ENCODE data around the gene MAN2A2.

The MAN2A2 gene

GRCh38 chr15:90960298-90961091 lies 57.4 kb downstream of the MAN2A2 start:
- Histone ChIP-seq H3K9me3 (ENCODE audit: control insufficient read depth in 1 of 2, low read length in 2 of 2) (no peaks in the 10 kb centered on the region), H3K36me3 (ENCODE audit: control insufficient read depth in 1 of 2, insufficient read depth in 2 of 2, low read length in 2 of 2) (peaks cover 22 to 41% of the 10 kb centered on the region in 2 donors), H3K9ac (ENCODE audit: low read depth in 1 of 2, low read length in 2 of 2) (no peak overlapping the region), H3K4me3 (ENCODE audit: low read depth in 1 of 2, low read length in 2 of 2) (no peak overlapping the region), H3K4me1 (ENCODE audit: control insufficient read depth in 1 of 2, insufficient read depth in 2 of 2, low read length in 2 of 2) (peaks cover 17 to 18% of the 10 kb centered on the region in 2 donors), H3K27ac (ENCODE audit: low read depth, low read length) (no peak overlapping the region), H3K27me3 (ENCODE audit: control insufficient read depth in 1 of 2, insufficient read depth in 2 of 2, low read length in 2 of 2) (no peaks in the 10 kb centered on the region)

GRCh38 chr15:90962021-90962420 lies 58.9 kb downstream of the MAN2A2 start:
- H3K9ac ChIP-seq (ENCODE audit: low read depth in 1 of 2, low read length in 2 of 2), result no peak overlapping the region
- peaks cover 24 to 53% of the 10 kb centered on the region in 2 donors for H3K36me3 ChIP-seq (ENCODE audit: control insufficient read depth in 1 of 2, insufficient read depth in 2 of 2, low read length in 2 of 2)
- H3K9me3 ChIP-seq (ENCODE audit: control insufficient read depth in 1 of 2, low read length in 2 of 2), result no peaks in the 10 kb centered on the region
- H3K4me1 ChIP-seq (ENCODE audit: control insufficient read depth in 1 of 2, insufficient read depth in 2 of 2, low read length in 2 of 2), result peaks cover 9% of the 10 kb centered on the region in 2 donors
- no peak overlapping the region for H3K4me3 ChIP-seq (ENCODE audit: low read depth in 1 of 2, low read length in 2 of 2)
- H3K27ac ChIP-seq (ENCODE audit: low read depth, low read length), result no peak overlapping the region
- no peaks in the 10 kb centered on the region for H3K27me3 ChIP-seq (ENCODE audit: control insufficient read depth in 1 of 2, insufficient read depth in 2 of 2, low read length in 2 of 2)

- no peak overlapping the region for H3K27ac ChIP-seq (ENCODE audit: low read depth, low read length)
- no peak overlapping the region for H3K4me3 ChIP-seq (ENCODE audit: low read depth in 1 of 2, low read length in 2 of 2)
- H3K4me1 ChIP-seq (ENCODE audit: control insufficient read depth in 1 of 2, insufficient read depth in 2 of 2, low read length in 2 of 2), result no peaks in the 10 kb centered on the region
- peaks cover 24 to 75% of the 10 kb centered on the region in 2 donors for H3K36me3 ChIP-seq (ENCODE audit: control insufficient read depth in 1 of 2, insufficient read depth in 2 of 2, low read length in 2 of 2)
- H3K27me3 ChIP-seq (ENCODE audit: control insufficient read depth in 1 of 2, insufficient read depth in 2 of 2, low read length in 2 of 2), result no peaks in the 10 kb centered on the region
- H3K9ac ChIP-seq (ENCODE audit: low read depth in 1 of 2, low read length in 2 of 2), result no peak overlapping the region
- no peaks in the 10 kb centered on the region for H3K9me3 ChIP-seq (ENCODE audit: control insufficient read depth in 1 of 2, low read length in 2 of 2)
Measured at GRCh38 chr15:90966262-90966661, 63.2 kb downstream of the MAN2A2 start.

- peaks cover 15 to 65% of the 10 kb centered on the region in 2 donors for H3K36me3 ChIP-seq (ENCODE audit: control insufficient read depth in 1 of 2, insufficient read depth in 2 of 2, low read length in 2 of 2)
Measured at GRCh38 chr15:90967206-90967605, 64.1 kb downstream of the MAN2A2 start.

GRCh38 chr15:90968434-90968833 lies 65.3 kb downstream of the MAN2A2 start:
- Histone ChIP-seq H3K9ac (ENCODE audit: low read depth in 1 of 2, low read length in 2 of 2) (no peak overlapping the region), H3K4me3 (ENCODE audit: low read depth in 1 of 2, low read length in 2 of 2) (no peak overlapping the region), H3K9me3 (ENCODE audit: control insufficient read depth in 1 of 2, low read length in 2 of 2) (no peaks in the 10 kb centered on the region), H3K27ac (ENCODE audit: low read depth, low read length) (no peak overlapping the region), H3K4me1 (ENCODE audit: control insufficient read depth in 1 of 2, insufficient read depth in 2 of 2, low read length in 2 of 2) (no peaks in the 10 kb centered on the region), H3K36me3 (ENCODE audit: control insufficient read depth in 1 of 2, insufficient read depth in 2 of 2, low read length in 2 of 2) (peaks cover 12 to 64% of the 10 kb centered on the region in 2 donors), H3K27me3 (ENCODE audit: control insufficient read depth in 1 of 2, insufficient read depth in 2 of 2, low read length in 2 of 2) (no peaks in the 10 kb centered on the region)

More at GRCh38 chr15:90967206-90967605, 64.1 kb downstream of the MAN2A2 start:
- Histone ChIP-seq H3K4me3 (ENCODE audit: low read depth in 1 of 2, low read length in 2 of 2) (no peak overlapping the region), H3K27ac (ENCODE audit: low read depth, low read length) (no peak overlapping the region), H3K9ac (ENCODE audit: low read depth in 1 of 2, low read length in 2 of 2) (no peak overlapping the region), H3K9me3 (ENCODE audit: control insufficient read depth in 1 of 2, low read length in 2 of 2) (no peaks in the 10 kb centered on the region), H3K4me1 (ENCODE audit: control insufficient read depth in 1 of 2, insufficient read depth in 2 of 2, low read length in 2 of 2) (no peaks in the 10 kb centered on the region), H3K27me3 (ENCODE audit: control insufficient read depth in 1 of 2, insufficient read depth in 2 of 2, low read length in 2 of 2) (no peaks in the 10 kb centered on the region)

GRCh38 chr15:90970274-90970673 lies 67.2 kb downstream of the MAN2A2 start:
- no peak overlapping the region for H3K27ac ChIP-seq (ENCODE audit: low read depth, low read length)
- H3K9ac ChIP-seq (ENCODE audit: low read depth in 1 of 2, low read length in 2 of 2), result no peak overlapping the region
- no peaks in the 10 kb centered on the region for H3K9me3 ChIP-seq (ENCODE audit: control insufficient read depth in 1 of 2, low read length in 2 of 2)
- peaks cover 12 to 65% of the 10 kb centered on the region in 2 donors for H3K36me3 ChIP-seq (ENCODE audit: control insufficient read depth in 1 of 2, insufficient read depth in 2 of 2, low read length in 2 of 2)
- H3K4me1 ChIP-seq (ENCODE audit: control insufficient read depth in 1 of 2, insufficient read depth in 2 of 2, low read length in 2 of 2), result no peaks in the 10 kb centered on the region
- H3K27me3 ChIP-seq (ENCODE audit: control insufficient read depth in 1 of 2, insufficient read depth in 2 of 2, low read length in 2 of 2), result no peaks in the 10 kb centered on the region
- no peak overlapping the region for H3K4me3 ChIP-seq (ENCODE audit: low read depth in 1 of 2, low read length in 2 of 2)

- Histone ChIP-seq H3K9me3 (ENCODE audit: control insufficient read depth in 1 of 2, low read length in 2 of 2) (no peaks in the 10 kb centered on the region), H3K27ac (ENCODE audit: low read depth, low read length) (no peak overlapping the region), H3K9ac (ENCODE audit: low read depth in 1 of 2, low read length in 2 of 2) (no peak overlapping the region), H3K4me3 (ENCODE audit: low read depth in 1 of 2, low read length in 2 of 2) (no peak overlapping the region), H3K4me1 (ENCODE audit: control insufficient read depth in 1 of 2, insufficient read depth in 2 of 2, low read length in 2 of 2) (no peaks in the 10 kb centered on the region), H3K36me3 (ENCODE audit: control insufficient read depth in 1 of 2, insufficient read depth in 2 of 2, low read length in 2 of 2) (peaks cover 9 to 51% of the 10 kb centered on the region in 2 donors), H3K27me3 (ENCODE audit: control insufficient read depth in 1 of 2, insufficient read depth in 2 of 2, low read length in 2 of 2) (no peaks in the 10 kb centered on the region)
Measured at GRCh38 chr15:90972133-90972532, 69.0 kb downstream of the MAN2A2 start.

All from duodenal mucosa (tissue), 2 donors.